Globus pallidus (tissue), 1 donor: ENCODE results near the gene POLR3B.
"Not testable (repeated sequence)": the region's sequence is repeated elsewhere in the genome, so short reads cannot be mapped to it uniquely, and the experiment has no call there.

Experiments
- DNase-seq: peaks from one replicate; pipeline ENCODE4 v3.0.0-alpha.2; 2015; ENCODE audit warnings: low spot score

POLR3B gene

DNA sequence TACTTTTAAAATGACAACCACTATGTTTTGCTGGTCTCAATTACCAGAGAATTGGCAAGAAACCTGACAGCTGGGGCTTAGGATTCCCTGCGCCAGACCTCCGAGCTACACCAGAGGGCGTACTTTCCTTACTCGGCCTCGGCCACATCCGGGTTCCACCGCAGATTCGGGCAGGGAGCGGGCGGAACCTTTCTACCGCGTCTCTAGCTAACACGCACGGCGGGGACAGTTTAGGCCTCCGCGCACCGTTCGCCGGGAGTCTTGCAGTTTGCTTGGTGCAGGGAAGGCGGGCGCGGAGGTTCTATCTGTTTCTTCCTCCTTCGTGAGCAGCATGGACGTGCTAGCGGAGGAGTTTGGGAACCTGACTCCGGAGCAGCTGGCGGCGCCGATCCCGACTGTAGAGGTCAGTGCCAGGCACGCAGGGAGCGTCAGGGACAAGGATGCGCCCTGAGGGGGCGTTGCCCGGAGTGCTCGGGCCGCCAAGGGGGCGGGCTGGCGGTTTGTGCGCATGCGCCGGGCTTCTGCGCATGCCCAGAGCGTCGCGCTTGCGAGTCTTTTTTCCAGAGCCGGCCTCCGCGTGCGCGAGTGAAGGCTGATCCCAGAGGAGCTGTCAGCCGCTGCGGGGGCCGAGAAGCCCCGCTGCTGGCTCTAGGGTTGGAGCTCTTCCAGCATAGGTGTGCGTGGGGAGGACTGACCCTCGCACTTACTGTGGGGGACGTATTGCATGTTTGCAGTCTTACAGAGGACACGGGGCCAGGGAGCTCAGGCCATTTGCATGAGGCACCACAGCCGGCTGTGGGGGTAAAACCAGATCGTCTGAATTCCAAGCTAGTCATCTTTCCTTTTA lies at the start of gene POLR3B:
Gene POLR3B (plus strand): TSS at position 200 of the 847 bp plus-strand sequence. CDS start 132 bp downstream, at position 332.
- DNase-seq = peak; percentile 95

DNA sequence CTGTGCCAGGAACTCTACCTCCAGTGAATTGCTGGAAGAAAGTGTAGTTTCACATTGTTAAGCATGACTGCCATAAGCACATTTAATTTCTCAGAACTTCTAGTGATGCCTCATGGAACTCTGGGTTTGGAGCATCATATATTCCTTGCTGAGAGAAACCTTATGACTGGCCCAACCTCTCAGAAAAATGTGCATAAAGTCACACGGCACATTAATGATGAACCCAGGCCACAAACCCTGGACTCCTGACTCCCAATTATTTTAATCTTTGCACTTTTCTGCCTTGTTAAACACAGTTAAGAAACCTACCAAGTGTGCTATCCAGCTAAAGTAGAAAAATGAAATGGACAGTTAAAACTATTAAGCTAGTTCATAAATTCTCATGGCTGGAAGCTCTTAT lies 49.4 kb upstream of the POLR3B start:
- DNase-seq = no peak

DNA sequence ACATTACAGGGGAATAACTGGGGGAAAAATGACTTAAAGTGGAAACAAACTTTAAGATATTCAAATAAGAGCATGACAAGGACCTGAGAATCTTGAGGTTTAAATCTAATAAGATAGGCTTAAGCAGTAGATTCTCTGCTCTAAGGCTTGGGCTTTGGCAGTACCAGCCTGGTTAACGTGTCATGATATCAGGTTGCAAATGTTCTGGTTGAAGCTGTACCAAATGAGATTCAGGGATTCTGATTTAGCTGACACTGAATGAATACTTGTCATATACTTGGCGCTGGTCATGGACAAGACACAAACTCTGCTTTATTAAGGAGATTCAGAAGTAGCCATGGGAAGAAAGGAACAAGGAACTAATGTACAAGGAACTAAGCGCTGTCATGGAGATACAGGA lies 48.9 kb upstream of the POLR3B start:
- DNase-seq = no peak

DNA sequence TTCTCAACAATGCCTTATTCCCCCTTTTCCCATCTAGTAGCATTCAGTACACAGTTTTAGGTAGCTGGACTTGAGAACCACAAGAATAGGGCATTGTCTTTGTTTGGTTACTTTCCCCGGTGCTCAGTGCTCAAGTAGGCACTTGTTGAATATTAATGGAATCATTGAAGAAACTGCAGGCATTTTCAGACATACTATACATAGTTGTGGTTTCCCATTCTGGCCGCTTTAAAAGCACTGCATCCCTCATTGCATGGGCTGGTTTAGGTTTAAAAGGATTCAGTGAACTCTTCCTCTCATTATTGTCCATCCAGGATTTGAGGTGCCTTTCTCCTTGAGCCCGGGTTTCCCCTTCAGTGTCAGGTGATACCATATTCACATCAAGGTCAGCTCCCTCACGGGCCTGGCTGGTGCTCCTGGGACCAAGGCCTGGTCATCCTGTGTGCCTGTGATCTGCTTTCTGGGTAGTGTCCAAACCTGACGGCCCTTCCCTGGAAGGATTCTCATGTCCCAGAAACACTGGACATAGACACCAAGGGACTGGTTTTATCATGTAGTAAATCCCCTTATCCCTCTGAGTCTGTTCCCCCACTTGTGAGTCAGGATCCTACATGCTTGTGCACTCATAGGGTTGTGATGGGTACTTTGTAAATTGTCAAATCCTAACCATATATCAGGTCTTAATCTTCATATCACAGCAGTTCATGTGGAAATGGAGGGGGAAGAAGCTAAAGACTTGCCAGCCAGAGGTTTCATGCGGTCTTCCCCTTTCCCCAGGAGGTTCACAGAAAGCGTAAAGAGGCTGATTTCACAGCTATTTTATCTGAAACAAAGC lies 47.7 kb upstream of the POLR3B start:
- no peak for DNase-seq

DNA sequence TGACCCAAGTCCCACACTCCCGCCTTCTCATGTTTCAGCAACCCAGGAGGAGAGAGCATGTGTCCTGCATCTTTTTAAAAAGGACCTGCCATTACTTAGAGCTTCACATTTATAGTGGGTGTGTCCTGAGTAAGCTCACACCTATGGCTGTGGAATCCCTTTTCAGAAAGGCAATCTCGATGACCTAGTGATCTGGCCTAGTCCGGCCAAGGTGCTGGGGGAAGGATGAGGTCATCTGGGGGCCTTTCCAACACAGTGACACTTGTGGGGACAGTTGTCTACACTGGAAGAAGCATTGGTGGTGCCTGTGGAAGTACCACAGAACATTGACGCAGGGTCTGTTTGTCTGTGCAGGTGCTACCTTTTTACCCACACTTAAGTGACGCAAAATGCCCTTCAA lies 46.9 kb upstream of the POLR3B start:
- DNase-seq = no peak

DNA sequence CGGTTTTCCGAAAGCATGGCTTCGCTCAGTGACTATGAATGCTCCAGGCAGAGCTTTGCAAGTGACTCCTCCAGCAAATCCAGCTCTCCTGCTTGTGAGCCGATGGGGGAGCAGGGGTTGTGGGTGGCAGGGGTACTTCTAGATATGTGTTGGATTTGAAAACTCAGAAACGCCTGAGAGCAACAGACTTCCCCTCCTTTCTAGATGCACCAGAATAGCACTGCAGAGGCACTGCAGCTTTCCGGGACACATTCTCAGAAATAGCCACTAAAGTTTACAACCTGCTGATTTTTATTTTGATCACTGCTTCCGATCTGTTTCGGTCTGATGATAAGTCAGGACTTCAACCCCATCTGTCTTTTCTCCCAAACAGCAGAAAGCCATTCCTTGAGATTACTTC lies 46.4 kb upstream of the POLR3B start:
- no peak for DNase-seq

DNA sequence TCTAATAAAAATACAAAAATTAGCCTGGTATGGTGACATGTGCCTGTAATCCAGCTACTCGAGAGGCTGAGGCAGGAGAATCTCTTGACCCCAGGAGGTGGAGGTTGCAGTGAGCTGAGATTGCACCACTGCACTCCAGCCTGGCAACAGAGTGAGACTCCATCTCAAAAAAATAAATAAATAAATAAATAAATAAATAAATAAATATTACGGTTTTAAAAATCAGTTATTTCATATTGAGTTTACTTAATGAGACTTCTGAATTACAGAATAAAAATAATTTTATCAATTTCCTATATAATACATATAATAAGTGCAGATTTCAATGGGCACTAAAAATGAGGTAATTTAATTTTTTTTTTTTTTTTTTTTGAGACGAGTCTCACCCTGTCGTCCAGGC lies 44.1 kb upstream of the POLR3B start:
- not testable (repeated sequence) for DNase-seq

DNA sequence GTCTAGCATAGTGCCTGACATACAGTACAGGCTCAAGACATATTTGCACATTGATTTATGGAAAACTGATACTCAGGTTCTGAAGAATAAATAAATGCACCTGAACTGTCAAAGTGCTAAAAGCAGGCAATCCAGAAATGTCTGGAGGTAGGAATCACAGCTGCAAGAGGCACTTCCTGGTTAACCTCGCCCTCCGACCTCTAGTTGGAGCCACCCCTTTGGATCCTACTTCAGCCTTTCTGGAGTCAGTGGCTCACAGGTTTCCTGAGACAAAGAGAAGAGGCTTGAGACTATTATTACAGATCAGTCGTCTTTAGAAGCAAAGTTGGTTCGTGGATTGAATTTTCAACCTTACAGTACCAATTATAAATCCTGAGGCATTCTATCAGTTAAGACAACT lies 42.0 kb upstream of the POLR3B start:
- DNase-seq = no peak

DNA sequence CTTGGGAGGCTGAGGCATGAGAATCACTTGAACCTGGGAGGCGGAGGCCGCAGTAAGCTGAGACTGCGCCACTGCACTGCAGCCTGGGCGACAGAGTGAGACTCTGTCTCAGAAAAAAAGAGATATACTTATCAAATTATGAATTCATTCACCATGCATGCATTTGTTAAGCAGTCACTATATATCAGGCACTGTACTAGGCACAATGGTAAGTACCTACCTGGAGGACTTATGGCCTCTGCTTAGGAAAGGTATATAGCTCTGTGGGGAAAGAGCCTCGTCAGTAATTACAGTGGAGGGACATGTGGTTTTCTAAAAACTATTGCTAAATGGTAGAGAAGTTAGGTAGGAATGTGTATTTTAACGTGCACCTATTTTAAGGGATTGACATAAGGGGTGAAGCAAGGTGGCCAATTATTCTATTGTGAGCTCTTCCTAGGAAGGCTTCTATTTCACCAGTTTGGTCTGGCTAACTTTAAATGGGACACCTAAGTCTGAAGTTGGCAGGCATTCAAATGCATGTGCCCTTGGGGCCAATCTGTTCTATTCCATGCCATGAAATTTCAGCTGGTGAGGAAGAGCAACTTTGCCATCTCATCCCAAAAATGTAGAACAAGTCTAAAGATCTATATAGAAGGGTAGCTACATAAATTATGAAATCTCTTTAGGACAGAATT lies 40.0 kb upstream of the POLR3B start:
- no peak for DNase-seq

DNA sequence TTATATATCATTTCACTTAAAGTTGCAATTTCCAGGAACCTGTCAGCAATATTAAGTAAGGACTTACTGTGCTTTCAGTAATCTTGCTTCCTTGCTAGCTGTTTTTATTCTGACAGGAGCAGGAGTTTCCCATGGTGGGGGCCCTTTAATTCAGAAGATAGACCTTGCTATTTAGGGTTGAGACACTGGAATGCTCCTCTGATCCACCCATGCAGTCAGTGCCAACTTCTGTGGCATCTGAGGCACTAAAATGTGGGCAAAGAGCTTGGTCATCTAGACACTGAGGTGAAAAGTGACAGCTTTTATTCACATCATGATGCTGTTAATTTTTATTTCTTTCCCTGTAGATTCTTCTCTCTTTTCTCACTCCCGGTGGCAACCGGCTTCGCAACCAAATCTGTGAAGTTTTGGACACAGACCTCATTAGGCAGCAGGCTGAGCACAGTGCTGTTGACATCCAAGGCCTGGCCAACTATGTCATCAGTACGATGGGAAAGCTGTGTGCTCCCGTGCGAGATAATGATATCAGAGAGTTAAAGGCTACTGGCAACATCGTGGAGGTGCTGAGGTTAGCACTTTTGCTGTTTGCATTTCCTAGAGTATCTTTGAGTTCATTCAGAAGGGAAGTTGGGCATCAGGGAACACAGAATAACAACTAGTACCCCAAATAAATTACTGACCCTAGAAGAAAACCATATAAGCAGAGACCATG lies 36.3 kb upstream of the POLR3B start:
- DNase-seq = no peak

DNA sequence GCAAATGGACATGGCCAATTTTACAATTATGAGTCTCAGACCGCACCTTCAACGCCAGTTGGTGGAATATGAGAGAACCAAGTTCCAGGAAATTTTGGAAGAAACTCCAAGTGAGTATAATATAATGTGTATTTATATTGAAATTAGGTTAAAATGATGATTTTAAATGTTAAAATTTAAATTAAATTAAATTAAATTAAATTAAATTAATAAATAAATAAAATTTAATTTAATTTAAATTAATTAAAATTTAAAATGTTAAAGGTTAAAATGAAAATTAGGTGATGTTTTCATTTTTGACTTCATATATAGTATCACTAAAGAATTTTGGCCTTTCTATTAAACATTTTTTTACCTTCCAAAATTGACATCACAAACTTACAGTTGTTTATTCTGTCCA lies 34.0 kb upstream of the POLR3B start:
- no peak for DNase-seq

DNA sequence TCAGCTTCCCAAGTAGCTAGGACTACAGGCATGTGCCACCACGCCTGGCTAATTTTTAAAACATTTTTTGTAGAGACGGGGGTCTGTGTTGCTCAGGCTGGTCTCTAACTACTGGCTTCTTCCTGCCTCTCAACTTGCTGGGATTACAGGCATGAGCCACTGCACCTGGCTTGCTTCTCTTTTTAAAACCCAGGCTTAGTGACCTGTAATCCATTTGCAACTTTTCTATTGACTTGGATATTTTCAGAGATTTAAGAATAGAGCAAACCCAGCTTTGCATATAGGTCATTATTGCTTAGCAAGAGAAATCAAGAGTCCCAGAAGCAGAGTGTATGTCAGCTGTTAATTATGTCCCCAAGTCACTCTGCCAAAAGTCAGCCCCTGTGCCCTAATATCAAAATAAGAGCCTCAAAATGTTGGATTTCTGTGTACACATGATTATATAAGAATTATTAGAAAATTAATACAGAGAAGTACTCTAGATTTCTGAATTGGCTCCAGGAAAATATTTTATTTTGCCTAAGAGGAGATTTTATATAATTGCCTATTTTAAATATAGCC lies 30.2 kb upstream of the POLR3B start:
- DNase-seq = no peak

DNA sequence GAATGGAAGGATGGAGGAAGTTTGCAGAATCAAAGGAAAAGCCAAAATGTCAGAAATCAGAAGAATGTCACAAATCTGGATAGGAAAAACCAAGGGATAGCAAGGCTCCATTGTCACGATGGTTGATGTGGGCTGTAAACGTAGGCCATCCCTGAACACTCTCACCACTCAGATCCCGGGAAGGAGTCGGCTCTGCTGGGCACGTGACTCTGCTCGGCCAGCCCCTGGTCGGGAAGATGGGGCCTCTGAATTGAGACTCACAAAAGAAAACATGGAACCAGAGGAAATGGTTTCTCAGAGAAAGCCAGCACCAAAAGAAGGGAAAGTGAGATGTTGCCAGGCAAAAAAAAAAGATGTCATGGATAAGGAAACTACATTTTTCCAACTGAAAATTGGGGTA lies 28.8 kb upstream of the POLR3B start:
- no peak for DNase-seq

DNA sequence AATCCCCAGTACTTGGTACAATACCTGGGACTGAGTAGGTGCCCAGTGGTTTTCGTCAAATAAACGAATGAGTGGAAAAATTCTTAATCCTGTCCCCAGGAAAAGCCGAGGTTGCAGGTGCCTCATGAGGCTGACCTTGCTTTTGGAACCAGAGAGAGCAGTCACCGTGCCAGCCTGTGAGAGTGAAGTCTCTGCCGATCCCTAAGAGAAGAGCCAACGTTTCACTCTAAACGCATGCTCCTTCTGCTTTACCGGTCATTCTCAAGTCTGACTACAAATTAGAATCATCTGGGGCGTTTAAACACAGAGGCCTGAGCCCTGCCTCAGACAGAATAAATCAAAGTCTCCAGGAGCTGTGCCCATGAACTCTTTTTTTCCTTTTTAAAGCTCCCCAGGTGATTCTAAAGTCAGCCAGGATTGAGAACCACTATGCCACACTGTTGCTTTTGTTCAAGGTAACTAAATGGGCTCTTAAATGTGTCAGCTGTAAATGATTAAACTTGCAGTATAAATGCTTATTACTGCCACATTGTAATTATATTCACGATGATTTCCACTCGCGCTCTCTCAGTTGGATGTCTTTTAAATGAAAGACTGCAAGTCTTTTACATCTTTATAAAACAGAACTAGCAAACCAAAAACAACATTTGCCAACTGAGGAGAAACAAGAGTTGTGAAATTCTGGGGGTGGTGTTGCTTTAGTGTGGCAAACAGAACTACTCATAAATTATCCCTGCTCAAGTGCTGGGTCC lies 28.1 kb upstream of the POLR3B start:
- DNase-seq = no peak

DNA sequence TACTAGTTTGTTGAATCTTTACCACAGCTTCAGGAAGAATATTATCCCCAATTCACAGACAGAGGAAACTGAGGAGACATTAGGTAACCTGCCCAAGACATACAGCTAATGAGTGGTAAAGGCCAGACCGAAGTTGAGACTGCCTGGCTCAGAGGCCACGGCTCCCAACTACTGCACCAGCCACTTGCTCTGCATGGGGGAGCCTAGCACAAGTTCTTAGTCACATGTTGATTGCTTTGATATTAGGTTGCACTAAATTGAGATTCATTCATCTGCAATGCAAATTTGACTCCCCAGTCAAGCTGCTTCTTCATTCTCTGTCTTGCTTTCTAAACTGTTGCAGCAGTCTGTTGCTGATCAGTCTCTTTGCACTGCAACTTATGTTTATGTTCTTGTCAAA lies 25.9 kb upstream of the POLR3B start:
- DNase-seq = no peak

DNA sequence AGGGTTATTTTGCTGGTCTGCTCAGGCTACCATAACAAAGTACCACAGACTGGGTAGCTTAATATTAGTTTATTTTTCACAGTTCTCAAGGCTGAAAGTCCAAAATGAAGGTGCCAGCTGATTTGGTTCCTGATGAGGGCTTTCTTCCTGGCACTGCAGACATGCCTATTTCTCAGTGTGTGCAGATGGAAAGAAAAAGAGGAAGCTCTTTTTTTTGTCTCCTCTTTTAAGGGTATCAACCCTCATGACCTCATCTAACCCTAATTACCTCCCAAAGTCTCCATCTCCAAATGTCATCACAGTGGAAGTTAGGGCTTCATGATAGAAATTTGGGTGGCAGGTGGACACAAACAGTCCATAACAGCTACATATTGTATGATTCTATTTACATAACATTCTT lies 25.0 kb upstream of the POLR3B start:
- DNase-seq = no peak

DNA sequence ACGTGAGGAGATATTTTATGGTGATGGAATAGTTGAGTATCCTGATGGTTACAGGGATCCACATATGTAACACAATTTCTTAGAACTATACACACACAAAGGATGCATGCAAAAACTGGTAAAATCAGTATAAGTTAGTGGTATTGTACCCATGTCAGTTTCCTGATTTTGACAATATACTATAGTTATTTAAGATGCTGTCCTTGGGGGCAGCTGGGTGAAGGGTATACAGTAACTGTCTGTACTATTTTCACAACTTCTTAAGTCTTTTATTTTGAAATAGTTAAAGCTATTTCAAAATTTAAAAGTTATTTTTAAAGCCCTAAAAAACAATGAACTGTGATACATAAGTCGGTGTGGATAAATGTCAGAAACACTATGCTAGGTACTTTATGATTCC lies 24.5 kb upstream of the POLR3B start:
- no peak for DNase-seq

DNA sequence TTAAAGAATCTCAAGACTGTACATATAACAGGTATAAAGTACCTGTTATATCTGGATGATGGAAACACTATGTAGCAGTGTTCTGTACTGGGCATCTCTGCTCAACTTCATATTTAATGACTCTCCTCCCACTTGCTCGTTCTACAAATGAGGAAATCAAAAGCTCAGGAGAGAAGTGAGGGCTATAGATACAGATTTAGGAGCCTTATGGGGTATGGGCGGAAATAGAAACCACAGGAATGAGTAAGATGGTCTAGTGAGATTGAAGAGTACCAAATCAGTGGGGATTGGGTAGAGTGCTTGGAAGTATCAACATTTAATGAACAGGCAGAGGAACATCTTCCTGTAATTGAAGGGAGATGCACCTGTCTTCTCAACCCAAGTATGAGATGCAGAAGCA lies 23.8 kb upstream of the POLR3B start:
- DNase-seq = no peak

DNA sequence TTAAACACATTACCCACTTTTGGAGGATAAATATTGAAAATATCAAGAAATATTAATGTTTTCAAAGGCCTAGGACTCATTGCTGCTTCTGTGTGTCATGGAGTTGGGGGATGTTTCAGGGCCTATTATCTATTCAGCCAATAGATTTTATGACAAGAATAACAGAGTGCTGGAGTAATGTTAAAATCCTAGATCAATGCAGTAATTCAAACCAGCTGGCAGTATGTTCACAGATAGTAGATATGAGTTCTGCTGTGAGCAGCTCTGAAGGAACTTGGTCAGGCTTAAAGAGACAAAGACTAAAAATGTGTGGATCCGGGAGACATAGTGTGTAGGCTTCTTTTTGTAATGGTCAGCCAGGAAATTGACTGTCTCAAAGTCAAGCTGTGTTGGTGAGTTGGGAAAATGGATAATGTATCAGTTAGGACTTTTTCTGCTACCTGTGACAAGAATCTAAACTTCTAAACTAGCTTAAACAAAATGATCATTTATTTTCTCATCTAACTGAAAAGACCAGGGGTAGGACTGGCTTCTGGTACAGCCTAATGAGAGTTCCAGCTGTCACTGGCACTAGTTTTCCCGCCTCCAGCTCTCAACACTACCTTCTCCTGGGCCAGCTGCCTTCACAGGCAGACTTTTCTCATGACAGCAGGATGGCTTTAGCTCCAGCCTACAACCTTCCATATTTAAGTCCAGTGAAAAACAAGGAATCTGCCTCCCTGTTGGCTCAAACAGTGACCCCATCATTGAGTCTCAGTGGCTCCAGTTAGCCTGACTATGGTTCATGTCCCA lies 16.3 kb upstream of the POLR3B start:
- DNase-seq = no peak
